Right ventricle myocardium superior (tissue), 1 donor: ENCODE data around the gene MYLIP. TPM values are rescaled to one million over a fixed set of nuclear protein-coding genes. Genes with fewer than 3 reads are reported as not detected.

Experiments used
- ATAC-seq: fragments of 200-7000 bp; cut with Tn5 transposase; one replicate; pipeline ENCODE4 v1.9.1; 2020; ENCODE audit warnings: mild to moderate bottlenecking; ENCODE audit not compliant: poor library complexity
- DNase-seq: peaks from one replicate; pipeline ENCODE4 v3.0.0-alpha.2; 2020
- intact Hi-C: fragments of 100-400 bp; cut with DNase I; formaldehyde crosslinking; loops from one replicate; pipeline ENCODE4 v1.11.2; 2022
- long read RNA-seq: library from polyadenylated mRNA; unstranded; transcript quantifications from one replicate; pipeline ENCODE4 v2.0.0, GENCODE V29; 2021
- total RNA-seq: library from RNA; stranded (reverse); fragmentation: NEBNext Ultra II Directional; extraction: Animal tissue kit (Norgen Biotek cat#: 25700); gene quantifications from one replicate; pipeline ENCODE4 v1.2.1, GENCODE V29; 2021
- donor health status: DM: no; HTN: yes; CAD: no; lungs with severe emphysema.

The MYLIP gene
- total RNA-seq, result 12.2 TPM
- long read RNA-seq, transcript MYLIP-202 (7 exons, 1,666 nt), result major isoform, 22 of 35 reads
- long read RNA-seq, partial matches to known transcripts, result 6 of 35 reads
- long read RNA-seq, other reads (novel, unspliced or antisense), result 7 of 35 reads

DNA sequence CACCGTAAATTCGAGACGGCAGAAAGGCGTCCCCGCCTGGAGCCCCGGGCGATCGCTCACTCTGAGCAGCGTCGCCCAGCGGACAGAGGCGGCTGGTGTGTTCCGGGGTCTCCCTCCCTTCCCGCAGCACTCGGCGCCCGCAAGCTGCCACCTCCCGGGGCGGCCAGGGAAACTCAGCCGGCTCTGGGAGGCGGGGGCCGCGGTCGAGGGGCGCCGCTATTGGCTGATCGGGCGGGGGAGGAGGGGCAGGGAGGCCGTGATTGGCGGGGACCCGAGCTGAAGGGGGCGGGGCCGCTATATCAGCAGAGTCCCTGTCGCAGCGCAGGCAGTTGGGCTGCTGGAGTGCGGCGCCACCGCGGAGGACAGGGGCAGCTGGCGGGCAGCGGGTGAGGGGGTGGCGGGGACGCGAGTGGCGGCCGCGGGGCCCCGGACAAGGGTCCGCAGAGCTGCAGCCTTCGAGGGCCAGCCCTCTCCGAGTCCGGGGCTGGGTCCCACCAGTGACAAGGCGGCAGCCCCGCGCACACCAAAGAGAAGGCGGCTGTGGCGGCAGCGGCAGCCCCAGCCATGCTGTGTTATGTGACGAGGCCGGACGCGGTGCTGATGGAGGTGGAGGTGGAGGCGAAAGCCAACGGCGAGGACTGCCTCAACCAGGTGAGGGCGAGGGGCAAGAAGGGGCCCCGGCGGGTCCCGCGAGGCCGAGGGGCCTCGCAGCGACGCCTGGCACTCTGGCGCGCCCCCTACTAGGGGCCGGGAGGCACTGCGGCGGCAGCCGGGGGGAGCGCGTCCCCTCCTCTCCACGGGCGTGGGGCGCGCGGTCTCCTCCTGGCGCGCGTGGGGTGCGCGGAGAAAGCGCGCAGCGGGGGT, at the start of gene MYLIP:
MYLIP (plus strand) TSS at position 328 of the 864 bp plus-strand sequence; CDS start at position 565, 237 bp downstream.
- peak; percentile 99 for DNase-seq
- intact Hi-C loops, result loop anchor here (2.0 kb wide), 1 partner anchor 438 kb away; no protein-coding TSS in a partner anchor
- ATAC-seq, result peak; percentile 98

DNA sequence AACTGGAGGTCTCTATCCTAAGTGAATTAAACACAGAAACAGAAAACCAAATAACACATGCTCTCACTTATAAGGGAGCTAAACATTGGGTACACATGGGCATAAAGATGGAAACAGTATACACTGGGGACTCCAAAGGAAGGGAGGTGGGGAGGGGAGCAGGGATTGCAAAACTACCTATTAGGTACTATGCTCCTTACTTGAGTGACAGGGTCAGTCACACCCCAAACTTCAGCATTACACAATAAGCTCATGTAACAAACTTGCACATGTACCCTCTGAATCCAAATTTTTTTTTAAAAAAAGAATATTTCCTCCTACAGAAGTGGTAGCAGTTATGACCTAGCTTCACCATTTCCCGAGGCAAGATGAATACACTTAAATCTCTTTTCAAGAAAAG, 49.5 kb upstream of the MYLIP start:
- intact Hi-C loops, result no loop called here
- ATAC-seq (no peak), DNase-seq (no peak)

DNA sequence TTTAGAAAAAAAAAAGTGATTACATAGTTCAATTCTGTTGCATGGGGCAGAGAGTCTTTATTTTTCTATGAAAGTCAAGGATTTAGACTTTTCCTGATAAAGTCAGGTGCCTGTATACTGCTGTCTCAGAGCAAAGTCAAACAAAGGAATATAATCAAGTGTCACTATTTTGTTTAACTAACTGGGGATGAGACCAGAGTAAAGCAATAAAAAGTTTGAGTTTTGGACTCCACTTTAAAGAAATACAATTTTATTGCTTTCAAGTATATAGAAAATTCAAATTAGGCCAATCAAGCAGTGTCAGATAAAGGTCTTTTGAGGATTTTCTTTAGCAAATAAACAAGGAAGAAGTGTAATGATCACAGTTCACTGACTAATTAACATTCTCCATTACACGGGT, 48.7 kb upstream of the MYLIP start:
- intact Hi-C loops, result no loop called here
- no peak for DNase-seq
- ATAC-seq, result no peak

DNA sequence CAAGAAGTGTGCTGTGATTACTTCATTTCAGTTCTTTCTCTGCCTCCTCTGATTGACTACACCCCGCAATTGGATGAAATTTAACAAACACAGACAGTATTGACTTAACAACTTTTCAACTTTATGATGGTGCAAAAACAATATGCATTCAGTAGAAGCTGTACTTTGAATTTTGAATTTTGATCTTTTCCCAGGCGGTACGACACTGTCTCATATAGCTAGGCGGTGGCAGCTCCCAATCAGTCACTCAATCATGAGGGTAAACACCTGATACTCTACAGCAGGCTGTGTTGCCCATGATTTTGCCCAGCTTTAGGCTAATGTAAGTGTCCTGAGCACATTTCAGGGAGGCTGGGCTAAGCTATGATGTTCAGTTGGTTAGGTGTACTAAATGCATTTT, 47.6 kb upstream of the MYLIP start:
- intact Hi-C loops, result no loop called here
- DNase-seq (no peak), ATAC-seq (no peak)

DNA sequence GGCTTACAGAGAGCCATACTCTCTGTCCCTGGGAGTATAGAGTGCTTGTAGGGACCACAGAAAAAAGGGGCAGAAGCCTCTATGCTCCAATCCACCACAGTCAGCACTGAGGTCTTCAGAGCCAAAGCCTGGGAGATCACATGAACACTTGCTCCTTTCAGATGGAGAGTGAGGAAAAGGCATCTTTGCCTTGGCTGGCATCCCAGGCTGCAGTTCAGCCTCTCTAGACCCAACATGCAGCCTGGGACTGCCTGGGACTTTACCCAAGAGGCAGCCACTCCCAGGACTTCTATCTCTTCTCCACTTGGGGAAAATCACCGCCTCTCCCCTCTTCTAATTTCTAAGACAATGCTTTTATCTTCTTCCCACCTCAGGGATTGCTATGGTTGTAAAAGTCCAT, 46.5 kb upstream of the MYLIP start:
- DNase-seq (no peak), ATAC-seq (no peak)
- intact Hi-C loops, result no loop called here

DNA sequence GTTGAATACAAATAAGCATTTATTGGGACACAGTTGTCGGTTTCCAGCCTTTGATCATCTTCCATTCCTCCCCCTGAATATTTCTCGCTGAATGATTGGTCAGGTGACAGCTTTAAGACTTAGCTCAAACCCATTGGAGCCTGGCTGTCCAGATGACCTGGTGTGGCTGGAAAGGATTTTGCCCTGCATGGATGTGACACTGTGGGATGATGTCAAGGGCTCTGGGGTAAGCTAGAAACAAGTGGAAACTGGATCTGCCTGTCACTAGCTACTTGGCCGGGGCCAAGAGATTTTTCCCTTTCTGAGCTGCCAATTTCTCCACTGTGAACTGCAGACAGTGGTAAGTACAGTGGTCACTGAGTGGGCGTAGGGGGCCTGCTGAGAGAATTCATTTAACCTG, 41.9 kb upstream of the MYLIP start:
- no peak for DNase-seq
- no peak for ATAC-seq
- intact Hi-C loops, result no loop called here

DNA sequence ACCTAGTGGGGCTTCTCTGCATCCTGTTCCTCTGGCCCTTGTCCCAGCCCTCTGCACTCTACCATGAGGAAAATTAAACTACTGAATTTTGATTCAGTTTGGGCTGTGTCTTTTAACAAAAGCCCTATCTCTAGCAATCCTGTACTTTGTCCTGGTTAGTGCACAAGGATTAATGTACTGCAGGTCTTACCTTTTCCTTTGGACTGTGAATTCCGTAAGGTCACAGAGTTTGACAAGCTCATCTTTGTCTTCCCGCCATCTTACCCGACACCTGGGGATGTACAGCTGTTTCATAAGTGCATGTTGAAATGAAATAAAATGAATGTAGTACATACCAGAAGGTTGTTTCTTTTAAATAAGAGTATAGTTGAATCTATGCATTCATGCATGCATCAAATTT, 41.5 kb upstream of the MYLIP start:
- ATAC-seq, result no peak

DNA sequence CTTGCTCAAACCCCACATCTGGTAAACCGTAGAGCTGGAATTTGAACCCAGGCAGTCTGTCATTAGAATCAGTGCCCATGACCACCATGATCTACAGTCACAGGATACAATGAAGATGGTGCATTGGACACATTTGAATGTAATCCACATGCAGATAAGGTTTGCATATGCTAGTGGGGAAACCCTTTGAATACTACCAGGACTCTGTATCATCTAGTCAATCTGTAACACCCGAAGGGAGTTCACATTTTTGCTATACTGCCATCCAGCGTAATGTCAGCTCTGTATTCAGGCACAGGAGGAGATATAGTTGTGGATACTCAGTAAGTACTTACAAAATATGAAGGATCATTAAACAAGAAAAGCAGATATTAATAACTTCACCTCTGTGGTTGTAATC, 40.5 kb upstream of the MYLIP start:
- ATAC-seq (no peak), DNase-seq (no peak)
- intact Hi-C loops, result no loop called here

More for the DNA sequence above, 41.5 kb upstream of the MYLIP start:
- no peak for DNase-seq
- intact Hi-C loops, result no loop called here

DNA sequence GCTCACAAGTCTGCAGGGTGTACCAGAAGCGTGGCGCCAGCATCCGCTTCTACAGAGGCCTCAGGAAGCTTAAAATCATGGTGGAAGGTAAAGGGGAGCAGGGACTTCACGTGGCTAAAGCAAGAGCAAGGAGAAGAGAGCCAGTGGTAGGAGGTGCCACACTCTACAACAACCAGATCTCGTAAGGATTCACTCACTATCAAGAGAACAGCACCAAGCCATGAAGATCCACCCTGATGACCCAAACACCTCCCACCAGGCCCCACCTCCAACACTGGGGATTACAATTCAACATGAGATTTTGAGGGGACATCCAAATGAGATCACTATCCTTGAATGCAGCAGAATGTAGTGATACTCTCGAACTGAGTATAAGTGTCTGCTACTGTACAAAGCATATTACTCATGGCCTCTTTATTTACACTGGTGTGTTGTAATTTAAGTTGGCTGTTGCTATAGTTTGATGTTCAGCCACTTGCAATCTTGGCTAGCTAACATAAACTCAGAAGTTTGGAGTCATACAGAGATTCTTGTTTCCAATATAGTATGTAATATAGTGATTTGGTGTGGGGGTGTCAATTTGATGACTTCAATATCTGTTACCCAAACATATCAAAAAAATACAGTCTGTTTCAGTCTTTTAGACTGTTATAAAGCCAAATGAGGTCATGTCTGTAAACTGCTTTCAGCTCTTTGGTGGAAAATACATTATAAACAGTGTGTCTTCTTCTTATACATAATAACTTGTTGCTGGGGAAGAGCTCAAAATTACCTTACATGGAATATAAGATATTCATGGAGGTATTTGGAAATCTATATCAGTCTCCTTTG, 39.4 kb upstream of the MYLIP start:
- intact Hi-C loops, result no loop called here

DNA sequence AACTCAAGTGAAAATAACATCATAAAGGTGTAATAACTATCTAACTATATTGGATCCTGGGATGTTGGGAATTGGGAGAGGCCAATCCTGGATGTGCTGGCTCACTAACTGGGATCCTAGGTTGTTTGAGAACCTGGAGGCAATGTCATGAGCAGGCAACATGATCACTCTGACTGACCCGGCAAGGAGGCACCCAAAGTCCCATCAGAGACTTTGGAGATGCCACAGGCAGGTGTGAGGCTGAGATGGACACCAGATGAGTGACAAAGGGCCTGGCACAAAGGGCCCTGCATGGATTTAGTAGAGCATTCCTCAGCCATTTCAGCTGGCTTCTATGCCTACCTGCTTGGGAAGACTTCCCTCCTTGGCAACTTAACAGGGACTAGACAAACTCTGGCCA, 38.4 kb upstream of the MYLIP start:
- intact Hi-C loops, result no loop called here
- ATAC-seq, result no peak
- DNase-seq, result no peak

More for the DNA sequence above, 39.4 kb upstream of the MYLIP start:
- DNase-seq, result no peak
- no peak for ATAC-seq

DNA sequence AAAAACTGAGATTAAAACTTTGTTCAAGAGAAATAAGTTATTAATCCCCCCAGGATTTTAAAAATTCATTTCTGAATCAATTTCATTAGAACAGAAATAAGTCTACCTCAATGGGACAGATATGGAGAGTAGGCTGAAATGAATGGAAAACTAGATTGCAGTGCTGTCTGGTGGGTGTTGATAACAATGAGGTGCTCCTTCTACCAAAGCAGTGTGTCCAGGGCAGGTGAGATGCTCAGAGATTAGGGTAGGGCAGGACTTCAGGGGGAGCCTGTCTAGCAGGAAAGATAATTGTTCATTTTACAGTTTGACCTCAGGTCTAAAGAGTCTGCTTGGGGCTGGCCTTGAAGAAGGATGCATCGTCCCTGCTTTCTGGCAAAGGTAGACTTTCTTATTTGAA, 38.0 kb upstream of the MYLIP start:
- intact Hi-C loops, result no loop called here
- DNase-seq (no peak), ATAC-seq (no peak)

DNA sequence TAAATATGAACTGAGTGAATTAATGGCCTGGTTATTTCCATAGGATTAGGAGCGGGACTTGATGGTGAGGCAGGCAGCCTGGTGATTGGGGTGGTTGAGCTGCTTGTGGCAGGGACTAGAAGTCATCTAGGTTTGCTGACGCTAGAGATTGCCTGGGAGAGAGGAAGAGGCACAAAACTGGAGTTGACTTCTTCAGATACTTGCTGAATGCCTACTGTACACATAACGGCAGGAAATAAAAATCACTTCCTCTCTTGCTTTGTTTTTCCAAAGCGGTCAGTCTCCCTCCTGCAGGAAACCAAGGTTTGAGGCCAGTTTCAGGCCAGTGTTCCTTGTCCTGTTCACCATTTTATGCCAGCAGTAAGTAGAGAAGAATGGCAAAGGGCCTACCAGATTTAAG, 36.7 kb upstream of the MYLIP start:
- ATAC-seq (peak; percentile 39), DNase-seq (no peak)
- intact Hi-C loops, result no loop called here

DNA sequence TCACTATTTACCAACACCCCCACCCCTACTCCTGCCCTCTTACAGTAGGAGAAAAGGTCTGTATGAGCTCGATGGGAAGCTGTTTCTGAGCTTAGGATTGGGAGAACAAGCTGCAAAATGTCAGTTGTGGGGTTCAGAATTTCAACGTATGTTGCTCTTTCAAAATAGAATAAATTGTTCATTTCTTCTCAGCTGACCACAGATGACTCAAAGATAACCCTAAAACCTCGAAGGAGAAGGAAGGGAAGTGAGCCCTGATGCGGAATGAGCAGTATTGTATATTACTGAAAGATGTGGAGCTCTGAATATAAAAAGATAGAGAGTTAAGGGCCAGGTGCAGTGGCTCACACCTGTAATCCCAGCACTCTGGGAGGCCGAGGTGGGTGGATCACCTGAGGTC, 35.9 kb upstream of the MYLIP start:
- DNase-seq, result no peak
- intact Hi-C loops, result no loop called here
- ATAC-seq, result no peak

DNA sequence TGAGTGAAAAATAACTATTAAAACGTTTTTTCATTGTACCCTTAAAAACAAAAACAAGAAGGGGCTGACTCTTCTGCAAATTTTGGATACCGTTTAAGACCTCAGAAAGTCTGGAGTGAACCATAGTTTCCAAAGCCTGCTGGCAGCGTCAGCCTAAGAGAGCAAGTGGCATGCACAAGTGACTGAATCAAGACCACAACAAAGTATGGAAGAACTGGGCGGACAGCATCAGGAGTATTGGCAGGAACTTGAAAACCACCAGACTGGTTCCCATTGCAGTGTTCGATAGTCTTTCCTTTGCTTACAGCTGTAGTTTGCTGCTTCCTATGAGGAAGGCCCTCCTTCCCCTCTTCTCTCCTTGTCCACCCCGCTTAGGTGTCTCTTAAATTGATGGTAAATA, 33.7 kb upstream of the MYLIP start:
- intact Hi-C loops, result no loop called here
- no peak for ATAC-seq
- DNase-seq, result no peak

DNA sequence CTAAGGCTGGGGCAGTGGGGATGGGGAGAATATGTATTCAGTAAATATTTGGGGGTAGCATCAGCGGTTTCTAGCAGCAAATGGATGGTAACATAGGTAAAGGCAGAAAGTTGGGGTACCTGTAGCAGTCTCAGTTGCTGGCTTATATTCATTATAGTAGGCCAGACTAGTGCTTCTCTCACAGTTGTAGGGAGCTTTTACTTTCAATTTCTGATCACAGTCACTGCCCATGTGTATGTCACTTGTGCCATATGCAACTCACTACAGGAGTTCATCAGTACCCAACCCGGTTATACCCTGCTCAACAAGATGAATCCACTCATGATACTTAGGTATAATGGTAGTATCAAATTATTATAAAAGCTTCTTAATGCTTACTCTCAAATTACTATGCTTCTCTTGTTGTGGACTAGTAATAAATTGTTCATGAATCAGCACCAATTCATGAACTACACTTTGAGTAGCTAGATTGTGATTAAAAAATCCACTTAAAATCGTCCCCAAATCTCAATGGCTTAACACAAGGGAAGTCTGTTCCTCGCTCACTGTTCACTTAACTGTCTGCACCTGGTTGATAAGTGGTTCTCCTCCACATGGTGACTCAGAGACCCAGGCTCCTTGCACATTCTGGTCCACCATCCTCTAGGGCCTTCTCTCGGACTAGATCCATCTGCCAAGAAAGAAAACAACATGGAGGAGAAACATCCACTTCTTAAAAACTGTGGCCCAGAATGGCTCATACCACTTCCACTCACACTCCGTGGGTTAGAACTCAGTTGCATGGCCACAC, 31.3 kb upstream of the MYLIP start:
- no peak for ATAC-seq
- no peak for DNase-seq
- intact Hi-C loops, result no loop called here

DNA sequence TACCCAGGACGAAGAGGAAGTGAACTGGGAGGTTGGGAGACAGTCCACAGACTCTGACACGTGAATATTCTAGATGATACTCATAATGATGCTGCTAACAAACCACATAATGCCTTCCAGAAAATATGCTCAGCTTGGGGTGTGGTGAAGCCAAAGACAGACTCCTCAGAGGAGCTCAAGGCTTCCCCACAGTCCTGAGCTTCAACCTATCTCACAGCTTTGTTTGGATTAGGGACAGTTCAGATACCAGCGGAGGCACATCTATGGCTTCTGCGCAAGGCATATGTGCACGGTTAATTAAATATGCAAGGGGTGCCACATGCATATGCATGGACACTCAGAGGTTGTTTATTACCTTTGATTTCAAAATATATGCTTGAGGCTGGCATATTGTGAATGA, 30.7 kb upstream of the MYLIP start:
- DNase-seq, result no peak
- intact Hi-C loops, result no loop called here
- ATAC-seq, result no peak

DNA sequence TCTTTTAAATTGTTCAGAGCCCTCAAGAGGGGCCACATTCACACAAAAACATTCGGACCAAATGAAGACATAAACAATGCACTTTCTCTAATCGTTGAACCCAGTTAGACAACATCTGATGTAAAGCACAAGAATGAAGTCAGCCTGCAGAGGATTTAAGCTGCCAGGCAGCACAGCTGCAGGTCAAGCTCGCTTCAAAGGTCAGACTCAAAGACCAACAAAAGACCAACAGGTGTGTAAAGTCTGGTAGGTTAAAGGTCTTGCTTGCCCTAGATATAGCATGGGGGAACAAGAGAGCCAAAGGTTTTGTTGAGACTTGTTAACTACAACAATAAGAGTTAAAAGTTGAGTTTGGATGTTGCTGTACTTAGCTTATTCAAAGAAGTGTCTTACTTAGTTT, 26.7 kb upstream of the MYLIP start:
- intact Hi-C loops, result no loop called here
- ATAC-seq, result no peak

DNA sequence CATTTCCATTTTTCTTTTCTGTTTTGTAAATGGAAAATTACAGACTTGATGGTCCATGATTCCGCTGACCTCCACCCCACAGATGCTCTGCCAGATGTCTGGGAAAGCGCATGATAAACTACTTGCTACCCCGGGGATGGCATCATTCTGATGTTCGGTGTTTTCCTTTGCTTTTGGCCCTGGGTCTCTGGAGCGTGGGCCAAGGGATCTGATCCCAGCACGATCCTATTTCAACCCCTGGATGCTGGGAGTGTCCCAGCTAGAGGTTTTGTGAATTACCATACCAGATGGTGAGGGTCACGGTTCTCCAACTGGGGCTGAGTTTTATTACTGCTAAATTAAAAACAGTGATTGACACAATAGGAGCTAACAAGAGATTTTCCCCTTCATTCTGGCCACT, 25.2 kb upstream of the MYLIP start:
- no peak for ATAC-seq
- DNase-seq, result no peak
- intact Hi-C loops, result no loop called here

More for the DNA sequence above, 26.7 kb upstream of the MYLIP start:
- DNase-seq, result no peak
